WTC11 (cell line): Measurements from ENCODE around the gene FRMD4A. TPM values are rescaled to one million over a fixed set of nuclear protein-coding genes. Genes with fewer than 3 reads are reported as not detected.
A peak's percentile ranks its signal among the peaks of the same experiment; 100 is the strongest.

ENCODE experiments used
- ATAC-seq: fragments of 200-7000 bp; cut with Tn5 transposase; 2 replicates; pipeline ENCODE4 v1.10.0; 2021; ENCODE audit warnings: mild to moderate bottlenecking, moderate library complexity
- CTCF ChIA-PET: fragments of 300-600 bp; sonication (Branson Sonifier 250); formaldehyde crosslinking; loops from one replicate; lab custom pipeline; 2021; ENCODE audit warnings: antibody characterized with exemption; lab: Charles Lee
- POLR2A ChIA-PET: fragments of 350-600 bp; sonication (Branson Sonifier 250); formaldehyde crosslinking; loops from one replicate; lab custom pipeline; 2021; ENCODE audit warnings: antibody characterized with exemption; lab: Charles Lee
- DNase-seq: peaks from one replicate; pipeline ENCODE4 v3.0.0; 2021; ENCODE audit warnings: low spot score
- H3K27ac Mint-ChIP-seq: 2 replicates; pipeline ENCODE4 v1.8.0; 2021; ENCODE audit warnings: mixed read lengths
- H3K27me3 Mint-ChIP-seq: 2 replicates; pipeline ENCODE4 v1.8.0; 2021; ENCODE audit warnings: low read depth, mild to moderate bottlenecking, moderate library complexity, mixed read lengths
- H3K36me3 Mint-ChIP-seq: 2 replicates; pipeline ENCODE4 v1.8.0; 2021; ENCODE audit warnings: mixed read lengths
- H3K4me1 Mint-ChIP-seq: 2 replicates; pipeline ENCODE4 v1.8.0; 2022; ENCODE audit warnings: mixed read lengths
- H3K4me3 Mint-ChIP-seq: 2 replicates; pipeline ENCODE4 v1.8.0; 2021; ENCODE audit warnings: mild to moderate bottlenecking, moderate library complexity, mixed read lengths
- H3K9me3 Mint-ChIP-seq: 2 replicates; pipeline ENCODE4 v1.8.0; 2021; ENCODE audit warnings: mixed read lengths
- CREB1 ChIP-seq: sonication (generic); formaldehyde crosslinking; IDR thresholded peaks from 2 replicates; pipeline ENCODE4 v1.8.0; 2023; ENCODE audit warnings: mild to moderate bottlenecking, missing genetic modification reagents
- GABPB1 ChIP-seq: sonication (generic); formaldehyde crosslinking; IDR thresholded peaks from 2 replicates; pipeline ENCODE4 v1.8.1; 2023; ENCODE audit warnings: mild to moderate bottlenecking, missing genetic modification reagents
- GRHL2 ChIP-seq: fragments of 250-450 bp; sonication (Bioruptor Pico); IDR thresholded peaks from 2 replicates; pipeline ENCODE4 v1.8.0; 2022; ENCODE audit warnings: mild to moderate bottlenecking, moderate library complexity; ENCODE audit not compliant: insufficient replicate concordance, severe bottlenecking
- GTF2I ChIP-seq: fragments of 250-450 bp; sonication (Bioruptor Pico); conservative IDR thresholded peaks from 2 replicates; pipeline ENCODE4 v1.4.0; 2021; ENCODE audit warnings: mild to moderate bottlenecking
- HMGXB4 ChIP-seq: sonication (generic); formaldehyde crosslinking; IDR thresholded peaks from 2 replicates; pipeline ENCODE4 v1.8.1; 2023; ENCODE audit warnings: mild to moderate bottlenecking, moderate library complexity, missing genetic modification reagents
- IRF1 ChIP-seq: sonication (generic); formaldehyde crosslinking; IDR thresholded peaks from 2 replicates; pipeline ENCODE4 v1.8.0; 2023; ENCODE audit warnings: missing genetic modification reagents
- JUN ChIP-seq: sonication (generic); formaldehyde crosslinking; IDR thresholded peaks from 2 replicates; pipeline ENCODE4 v1.8.0; 2023; ENCODE audit warnings: mild to moderate bottlenecking, missing genetic modification reagents
- KAT7 ChIP-seq: sonication (generic); formaldehyde crosslinking; IDR thresholded peaks from 2 replicates; pipeline ENCODE4 v1.8.1; 2023; ENCODE audit warnings: missing genetic modification reagents, mild to moderate bottlenecking, borderline replicate concordance
- NR1H2 ChIP-seq: sonication (generic); formaldehyde crosslinking; IDR thresholded peaks from 2 replicates; pipeline ENCODE4 v1.9.0; 2021; ENCODE audit warnings: mild to moderate bottlenecking, moderate library complexity, missing genetic modification reagents
- NR3C1 ChIP-seq: sonication (generic); formaldehyde crosslinking; conservative IDR thresholded peaks from 2 replicates; pipeline ENCODE4 v1.8.1; 2023; ENCODE audit warnings: low read depth, mild to moderate bottlenecking, missing genetic modification reagents
- SMAD3 ChIP-seq: sonication (generic); formaldehyde crosslinking; IDR thresholded peaks from 2 replicates; pipeline ENCODE4 v1.8.0; 2022; ENCODE audit warnings: missing genetic modification reagents, mild to moderate bottlenecking, borderline replicate concordance
- SP1 ChIP-seq: sonication (generic); formaldehyde crosslinking; conservative IDR thresholded peaks from 2 replicates; pipeline ENCODE4 v1.8.1; 2022; ENCODE audit warnings: missing genetic modification reagents
- TEAD1 ChIP-seq: sonication (generic); formaldehyde crosslinking; IDR thresholded peaks from 2 replicates; pipeline ENCODE4 v1.8.0; 2022; ENCODE audit warnings: mild to moderate bottlenecking, missing genetic modification reagents
- TP53 ChIP-seq: sonication (generic); formaldehyde crosslinking; IDR thresholded peaks from 2 replicates; pipeline ENCODE4 v1.8.1; 2023; ENCODE audit warnings: mild to moderate bottlenecking, missing genetic modification reagents
- ZNF121 ChIP-seq: sonication (generic); formaldehyde crosslinking; IDR thresholded peaks from 2 replicates; pipeline ENCODE4 v1.8.0; 2023; ENCODE audit warnings: missing genetic modification reagents
- ZNF232 ChIP-seq: sonication (generic); formaldehyde crosslinking; IDR thresholded peaks from 2 replicates; pipeline ENCODE4 v1.8.0; 2022; ENCODE audit warnings: mild to moderate bottlenecking, missing genetic modification reagents
- ZNF396 ChIP-seq: fragments of 250-450 bp; sonication (Bioruptor Pico); IDR thresholded peaks from 2 replicates; pipeline ENCODE4 v1.8.0; 2021; ENCODE audit warnings: mild to moderate bottlenecking, moderate library complexity, borderline replicate concordance
- ZNF423 ChIP-seq: fragments of 250-450 bp; sonication (Bioruptor Pico); IDR thresholded peaks from 2 replicates; pipeline ENCODE4 v2.1.2; 2022; ENCODE audit warnings: mild to moderate bottlenecking, moderate library complexity
- ZNF425 ChIP-seq: fragments of 250-450 bp; sonication (Bioruptor Pico); conservative IDR thresholded peaks from 2 replicates; pipeline ENCODE4 v1.9.0; 2021; ENCODE audit warnings: mild to moderate bottlenecking
- ZNF671 ChIP-seq: fragments of 250-450 bp; sonication (Bioruptor Pico); IDR thresholded peaks from 2 replicates; pipeline ENCODE4 v1.8.0; 2021; ENCODE audit warnings: mild to moderate bottlenecking
- total RNA-seq: library from RNA; stranded (reverse); gene quantifications from 3 replicates; pipeline ENCODE4 v1.2.3, GENCODE V29; 2021
- TF ChIP-seq, protein P1 (sequence below): fragments of 250-450 bp; sonication (Bioruptor Pico); IDR thresholded peaks from 2 replicates; pipeline ENCODE4 v1.9.0; 2021; ENCODE audit warnings: moderate library complexity, mild to moderate bottlenecking, inconsistent platforms, borderline replicate concordance
- TF ChIP-seq, protein P2 (sequence below): sonication (generic); formaldehyde crosslinking; IDR thresholded peaks from 2 replicates; pipeline ENCODE4 v1.8.1; 2023; ENCODE audit warnings: mild to moderate bottlenecking, missing genetic modification reagents, moderate library complexity

The FRMD4A gene
- total RNA-seq, 1 experiment from 2014 or later: 35.5 TPM

GRCh38 chr10:13969792-13970140 is 361.0 kb downstream of the FRMD4A start:
- ChIA-PET CTCF (no interaction called here), POLR2A (no interaction called here)
- no peaks in the 10 kb centered on the region for H3K9me3 Mint-ChIP-seq
- DNase-seq: no peak
- no peak overlapping the region for H3K27ac Mint-ChIP-seq
- peaks cover 33% of the 10 kb centered on the region for H3K4me1 Mint-ChIP-seq
- ATAC-seq: no peak
- no peaks in the 10 kb centered on the region for H3K36me3 Mint-ChIP-seq
- no peak overlapping the region for H3K4me3 Mint-ChIP-seq
- H3K27me3 Mint-ChIP-seq: no peaks in the 10 kb centered on the region
- TF ChIP-seq ZNF671 (CRISPR knock-in tag): no peak
- no peak for TF ChIP-seq CREB1 (CRISPR knock-in tag)
- TF ChIP-seq SMAD3 (CRISPR knock-in tag): no peak
- TF ChIP-seq ZNF425 (CRISPR knock-in tag): no peak
- TF ChIP-seq ZNF423: no peak

DNA sequence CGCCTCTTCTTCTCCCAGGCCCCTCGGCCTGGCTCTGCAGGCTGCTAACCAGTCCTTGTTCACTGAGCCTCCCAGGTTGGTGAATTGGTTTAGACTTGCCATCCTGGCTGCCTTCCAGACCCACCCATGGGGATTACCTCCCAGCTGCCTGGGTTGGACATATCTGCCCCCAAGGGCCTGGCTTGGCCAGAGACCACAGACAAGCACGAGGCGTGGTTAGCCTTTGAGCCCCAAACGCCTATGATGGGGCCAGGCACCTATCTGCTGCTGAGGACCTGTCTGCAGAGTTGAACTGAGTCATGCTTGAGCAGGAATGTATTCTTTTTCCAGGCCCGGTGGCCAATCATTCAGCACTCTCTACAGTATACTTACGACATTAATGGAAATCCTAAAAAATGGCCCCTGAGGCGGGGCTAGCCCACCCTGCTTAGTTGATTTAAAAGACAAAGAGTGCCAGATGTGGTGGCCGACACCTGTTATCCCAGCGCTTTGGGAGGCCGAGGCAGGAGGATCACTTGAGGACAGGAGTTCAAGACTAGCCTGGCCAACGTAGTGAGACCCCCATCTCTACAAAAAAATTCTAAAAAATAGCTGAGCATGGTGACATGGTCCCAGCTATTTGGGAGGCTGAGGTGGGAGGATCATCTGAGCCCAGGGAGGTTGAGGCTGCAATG is 361.5 kb downstream of the FRMD4A start:
- POLR2A ChIA-PET: no interaction called here
- no peak for DNase-seq
- H3K27ac Mint-ChIP-seq: no peak overlapping the region
- CTCF ChIA-PET: no interaction called here
- no peaks in the 10 kb centered on the region for H3K27me3 Mint-ChIP-seq
- H3K4me3 Mint-ChIP-seq: no peak overlapping the region
- H3K9me3 Mint-ChIP-seq: no peaks in the 10 kb centered on the region
- peak; percentile 84 for TF ChIP-seq ZNF121
- TF ChIP-seq SP1 (CRISPR knock-in tag): no peak
- TF ChIP-seq, protein P1, sequence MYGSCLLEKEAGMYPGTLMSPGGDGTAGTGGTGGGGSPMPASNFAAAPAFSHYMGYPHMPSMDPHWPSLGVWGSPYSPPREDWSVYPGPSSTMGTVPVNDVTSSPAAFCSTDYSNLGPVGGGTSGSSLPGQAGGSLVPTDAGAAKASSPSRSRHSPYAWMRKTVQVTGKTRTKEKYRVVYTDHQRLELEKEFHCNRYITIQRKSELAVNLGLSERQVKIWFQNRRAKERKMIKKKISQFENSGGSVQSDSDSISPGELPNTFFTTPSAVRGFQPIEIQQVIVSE (CRISPR knock-in tag): no peak
- no peak for TF ChIP-seq TP53 (CRISPR knock-in tag)
- TF ChIP-seq GTF2I: 0 out of 2 replicates have a peak, but pooled peaks have one; percentile 47
- TF ChIP-seq IRF1 (CRISPR knock-in tag): no peak
- peaks cover 33% of the 10 kb centered on the region for H3K4me1 Mint-ChIP-seq
- ATAC-seq: no peak
- H3K36me3 Mint-ChIP-seq: no peaks in the 10 kb centered on the region

DNA sequence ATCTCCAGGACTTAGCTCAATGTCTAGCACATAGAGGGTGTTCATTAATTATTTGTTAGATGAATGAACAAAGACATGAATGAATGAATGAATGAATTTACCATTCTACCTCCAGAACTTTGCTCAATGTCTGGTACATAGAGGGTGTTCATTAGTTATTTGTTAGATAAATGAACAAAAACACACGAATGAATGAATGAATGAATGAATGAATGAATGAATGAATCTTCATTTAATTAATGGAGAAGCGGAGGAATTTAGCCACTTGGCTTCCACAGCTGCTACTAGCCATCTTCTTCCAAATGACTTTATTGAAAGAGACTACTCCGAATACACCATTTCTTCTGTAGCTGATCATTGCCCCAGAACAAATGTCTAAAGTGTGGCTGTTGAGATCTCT is 368.9 kb downstream of the FRMD4A start:
- Mint-ChIP-seq H3K36me3 (no peaks in the 10 kb centered on the region), H3K4me3 (no peak overlapping the region), H3K27me3 (no peaks in the 10 kb centered on the region)
- CTCF ChIA-PET: no interaction called here
- POLR2A ChIA-PET: no interaction called here
- no peak for DNase-seq
- TF ChIP-seq GRHL2 (no peak), NR3C1 (CRISPR knock-in tag) (no peak)
- TF ChIP-seq, protein P1 (CRISPR knock-in tag): no peak
- TF ChIP-seq, all 79 proteins: peak for 0
- ATAC-seq: no peak
- Mint-ChIP-seq H3K9me3 (no peaks in the 10 kb centered on the region), H3K4me1 (peaks cover 33% of the 10 kb centered on the region), H3K27ac (no peak overlapping the region)

- H3K27me3 Mint-ChIP-seq: no peaks in the 10 kb centered on the region
- CTCF ChIA-PET: no interaction called here
- no peak overlapping the region for H3K4me3 Mint-ChIP-seq
- no peaks in the 10 kb centered on the region for H3K36me3 Mint-ChIP-seq
- DNase-seq (no peak), ATAC-seq (no peak)
- H3K4me1 Mint-ChIP-seq: peaks cover 36% of the 10 kb centered on the region
- H3K9me3 Mint-ChIP-seq: no peaks in the 10 kb centered on the region
- H3K27ac Mint-ChIP-seq: no peak overlapping the region
- POLR2A ChIA-PET: no interaction called here
- TF ChIP-seq GABPB1 (CRISPR knock-in tag): no peak
- no peak for TF ChIP-seq TEAD1
- TF ChIP-seq KAT7 (CRISPR knock-in tag): no peak
- TF ChIP-seq NR1H2 (CRISPR knock-in tag): no peak
- TF ChIP-seq JUN (CRISPR knock-in tag): no peak
- TF ChIP-seq, protein P2, sequence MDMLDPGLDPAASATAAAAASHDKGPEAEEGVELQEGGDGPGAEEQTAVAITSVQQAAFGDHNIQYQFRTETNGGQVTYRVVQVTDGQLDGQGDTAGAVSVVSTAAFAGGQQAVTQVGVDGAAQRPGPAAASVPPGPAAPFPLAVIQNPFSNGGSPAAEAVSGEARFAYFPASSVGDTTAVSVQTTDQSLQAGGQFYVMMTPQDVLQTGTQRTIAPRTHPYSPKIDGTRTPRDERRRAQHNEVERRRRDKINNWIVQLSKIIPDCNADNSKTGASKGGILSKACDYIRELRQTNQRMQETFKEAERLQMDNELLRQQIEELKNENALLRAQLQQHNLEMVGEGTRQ (CRISPR knock-in tag): no peak
- no peak for TF ChIP-seq ZNF396
- TF ChIP-seq ZNF232 (CRISPR knock-in tag): no peak
- no peak for TF ChIP-seq HMGXB4
- TF ChIP-seq IRF1 (CRISPR knock-in tag): no peak
- no peak for TF ChIP-seq NR3C1 (CRISPR knock-in tag)
Observed at GRCh38 chr10:13961097-13961496, 369.6 kb downstream of the FRMD4A start.
